GM12891 (cell line): ENCODE measurements around the gene PRX.

Experiments
- PAX5 ChIP-seq: IDR thresholded peaks from 2 replicates; pipeline ENCODE4 v1.6.1; 2011; ENCODE audit warnings: low read length, moderate library complexity, mild to moderate bottlenecking; ENCODE audit not compliant: insufficient read depth, severe bottlenecking
- POLR2A ChIP-seq: IDR thresholded peaks from 2 replicates; pipeline ENCODE4 v1.6.1; 2011; ENCODE audit warnings: low read depth, low read length, control low read depth
- POLR2AphosphoS5 ChIP-seq: IDR thresholded peaks from 2 replicates; pipeline ENCODE4 v1.6.1; 2011; ENCODE audit warnings: low read depth, low read length, control low read depth
- POU2F2 ChIP-seq: IDR thresholded peaks from 2 replicates; pipeline ENCODE4 v1.6.1; 2011; ENCODE audit warnings: low read depth, mild to moderate bottlenecking, control low read depth, low read length, moderate library complexity
- SPI1 ChIP-seq: IDR thresholded peaks from 2 replicates; pipeline ENCODE4 v1.6.1; 2011; ENCODE audit warnings: low read depth, low read length, control low read depth
- TAF1 ChIP-seq: IDR thresholded peaks from 2 replicates; pipeline ENCODE4 v1.6.1; 2011; ENCODE audit warnings: low read depth, low read length, control low read depth

GRCh38 chr19:40394816-40395210 is 18.4 kb downstream of the PRX start:
- TF ChIP-seq TAF1 (no peak), POLR2A (no peak), SPI1 (no peak), PAX5 (no peak), POLR2AphosphoS5 (no peak), POU2F2 (no peak)
